DND-41 (cell line): ENCODE data around the gene UCP2.

Experiments
- EZH2 ChIP-seq: IDR thresholded peaks from 3 replicates; pipeline ENCODE4 v1.6.1; 2012; ENCODE audit warnings: borderline replicate concordance, low read depth, mild to moderate bottlenecking, moderate library complexity, low read length, inconsistent platforms; ENCODE audit not compliant: severe bottlenecking
- TF ChIP-seq, protein P1 (sequence below): IDR thresholded peaks from 2 replicates; pipeline ENCODE4 v1.5.1; 2012; ENCODE audit warnings: borderline replicate concordance, low read length, moderate library complexity, mild to moderate bottlenecking; ENCODE audit not compliant: poor library complexity, severe bottlenecking; ENCODE audit errors: extremely low read depth

DNA sequence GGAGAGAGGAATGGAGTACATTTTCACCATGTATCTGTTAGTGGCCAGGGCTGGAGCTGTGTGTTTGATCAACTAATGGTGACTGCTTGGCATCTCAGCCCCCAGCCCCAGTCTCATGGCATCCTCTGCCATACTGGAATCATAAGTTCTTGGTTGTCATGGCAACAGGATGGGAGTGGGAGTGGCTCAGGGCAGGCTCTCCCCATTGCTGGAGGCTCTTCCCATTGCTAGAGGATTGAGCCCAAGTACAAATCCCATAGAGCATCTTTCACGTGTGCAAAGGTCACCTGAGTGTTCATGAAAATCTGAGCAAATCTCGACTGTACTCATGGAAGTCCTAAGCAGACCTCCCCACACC, 16.9 kb downstream of the UCP2 start:
- TF ChIP-seq, protein P1, sequence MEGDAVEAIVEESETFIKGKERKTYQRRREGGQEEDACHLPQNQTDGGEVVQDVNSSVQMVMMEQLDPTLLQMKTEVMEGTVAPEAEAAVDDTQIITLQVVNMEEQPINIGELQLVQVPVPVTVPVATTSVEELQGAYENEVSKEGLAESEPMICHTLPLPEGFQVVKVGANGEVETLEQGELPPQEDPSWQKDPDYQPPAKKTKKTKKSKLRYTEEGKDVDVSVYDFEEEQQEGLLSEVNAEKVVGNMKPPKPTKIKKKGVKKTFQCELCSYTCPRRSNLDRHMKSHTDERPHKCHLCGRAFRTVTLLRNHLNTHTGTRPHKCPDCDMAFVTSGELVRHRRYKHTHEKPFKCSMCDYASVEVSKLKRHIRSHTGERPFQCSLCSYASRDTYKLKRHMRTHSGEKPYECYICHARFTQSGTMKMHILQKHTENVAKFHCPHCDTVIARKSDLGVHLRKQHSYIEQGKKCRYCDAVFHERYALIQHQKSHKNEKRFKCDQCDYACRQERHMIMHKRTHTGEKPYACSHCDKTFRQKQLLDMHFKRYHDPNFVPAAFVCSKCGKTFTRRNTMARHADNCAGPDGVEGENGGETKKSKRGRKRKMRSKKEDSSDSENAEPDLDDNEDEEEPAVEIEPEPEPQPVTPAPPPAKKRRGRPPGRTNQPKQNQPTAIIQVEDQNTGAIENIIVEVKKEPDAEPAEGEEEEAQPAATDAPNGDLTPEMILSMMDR = no peak
- TF ChIP-seq EZH2 = no peak
